CD4-positive, alpha-beta T cell (primary cell): ENCODE results near the gene LTBP2. TPM values are rescaled to one million over a fixed set of nuclear protein-coding genes. Genes with fewer than 3 reads are reported as not detected.
"Not testable (repeated sequence)": the region's sequence is repeated elsewhere in the genome, so short reads cannot be mapped to it uniquely, and the experiment has no call there.

Experiments used
- ATAC-seq: fragments of 200-7000 bp; cut with Tn5 transposase; one replicate; pipeline ENCODE4 v1.10.0; 2022; ENCODE audit warnings: mild to moderate bottlenecking; ENCODE audit not compliant: poor library complexity
- CTCF ChIA-PET: fragments of 350-600 bp; sonication (Branson Sonifier 250); formaldehyde crosslinking; loops from one replicate; lab custom pipeline; 2021; ENCODE audit warnings: antibody characterized with exemption, inconsistent platforms; lab: Charles Lee
- POLR2A ChIA-PET: fragments of 350-600 bp; sonication (Branson Sonifier 250); formaldehyde crosslinking; loops from one replicate; lab custom pipeline; 2021; ENCODE audit warnings: antibody characterized with exemption, inconsistent platforms; lab: Charles Lee
- DNase-seq, 14 experiments: peaks; one replicate each; pipeline ENCODE4 v3.0.0-alpha.2; 2013 to 2020; ENCODE audit warnings: mixed read lengths in 2 of 14
- H3K27ac ChIP-seq, 2 donors: one replicate each; pipeline versions ENCODE4 v1.5.1 to v1.7.0; 2013; ENCODE audit warnings: low read length in 2 of 2, low read depth in 1 of 2, mild to moderate bottlenecking in 1 of 2
- H3K27me3 ChIP-seq, 2 experiments: 1 replicate in 1 of 2; 2 replicates in 1 of 2; pipeline versions ENCODE4 v1.6.1 to v1.7.0; 2013; ENCODE audit warnings: low read length in 2 of 2, control low read depth in 1 of 2, mild to moderate bottlenecking in 1 of 2, moderate library complexity in 1 of 2; ENCODE audit not compliant: insufficient read depth in 2 of 2, control insufficient read depth in 1 of 2
- H3K36me3 ChIP-seq: one replicate; pipeline ENCODE4 v1.6.1; 2013; ENCODE audit warnings: low read length, control low read depth; ENCODE audit not compliant: insufficient read depth
- H3K4me1 ChIP-seq: one replicate; pipeline ENCODE4 v1.6.1; 2013; ENCODE audit warnings: low read length, control low read depth; ENCODE audit not compliant: insufficient read depth
- H3K4me3 ChIP-seq: one replicate; pipeline ENCODE4 v1.5.1; 2013; ENCODE audit warnings: mild to moderate bottlenecking, low read length, moderate library complexity
- H3K9me3 ChIP-seq, 2 experiments: 1 replicate in 1 of 2; 2 replicates in 1 of 2; pipeline versions ENCODE4 v1.6.1 to v1.7.0; 2013; ENCODE audit warnings: low read length in 2 of 2, mild to moderate bottlenecking in 2 of 2, control low read depth in 1 of 2, moderate library complexity in 1 of 2; ENCODE audit not compliant: control insufficient read depth in 1 of 2, insufficient read depth in 1 of 2
- H3K27ac Mint-ChIP-seq: one replicate; pipeline ENCODE4 v1.8.0; 2020; ENCODE audit warnings: mixed read lengths
- H3K27me3 Mint-ChIP-seq: one replicate; pipeline ENCODE4 v1.8.0; 2021; ENCODE audit warnings: mixed read lengths
- H3K36me3 Mint-ChIP-seq: one replicate; pipeline ENCODE4 v1.8.0; 2021; ENCODE audit warnings: low read depth, mixed read lengths
- H3K4me1 Mint-ChIP-seq: one replicate; pipeline ENCODE4 v1.8.0; 2021; ENCODE audit warnings: low read depth, mixed read lengths
- H3K4me3 Mint-ChIP-seq: one replicate; pipeline ENCODE4 v1.8.0; 2020; ENCODE audit warnings: mild to moderate bottlenecking, mixed read lengths
- H3K9me3 Mint-ChIP-seq: one replicate; pipeline ENCODE4 v1.8.0; 2020; ENCODE audit warnings: mixed read lengths
- CTCF ChIP-seq: fragments of 200-600 bp; IDR thresholded peaks from one replicate; pipeline ENCODE4 v1.8.0; 2022; ENCODE audit warnings: antibody characterized with exemption, mild to moderate bottlenecking
- intact Hi-C, 2 experiments: fragments of 100-400 bp; cut with DNase I in 1 of 2; cut with micrococcal nuclease in 1 of 2; formaldehyde crosslinking; loops; one replicate each; pipeline versions ENCODE4 v1.15.1 to v1.9.0; 2023 to 2025; cut with DNase I, micrococcal nuclease
- total RNA-seq, 174 experiments: library from RNA in 2 of 174; stranded (reverse) in 2 of 174; gene quantifications; one replicate each; pipeline ENCODE4 v1.2.3 and lab custom pipeline; 2021 to 2026

Gene LTBP2
- total RNA-seq, 2 experiments from 2014 or later: 0.45 to 0.47 TPM

DNA sequence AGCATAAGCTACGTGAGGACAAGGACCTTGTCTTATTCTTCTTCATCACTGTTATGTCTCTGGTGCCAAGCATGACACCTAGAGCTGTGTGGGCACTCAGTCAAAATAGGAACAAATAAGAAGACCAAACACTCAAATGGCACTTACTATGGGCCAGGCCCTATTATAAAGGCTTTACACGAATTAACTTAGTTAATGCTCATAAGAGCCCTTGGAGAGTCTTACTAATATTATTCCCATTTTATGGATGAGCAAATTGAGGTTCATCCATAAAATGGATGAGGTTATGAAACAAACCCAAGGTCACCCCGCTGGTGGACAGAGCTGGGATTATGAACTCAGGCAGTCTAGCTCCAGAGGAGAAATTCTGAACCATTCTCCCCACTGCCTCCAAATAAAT lies 70.8 kb downstream of the LTBP2 start:
- intact Hi-C loops: no loop called here
- Mint-ChIP-seq H3K36me3 (no peaks in the 10 kb centered on the region), H3K4me1 (no peaks in the 10 kb centered on the region), H3K9me3 (no peaks in the 10 kb centered on the region), H3K27me3 (no peaks in the 10 kb centered on the region), H3K27ac (no peak overlapping the region), H3K4me3 (no peak overlapping the region)
- no peak for TF ChIP-seq CTCF
- Histone ChIP-seq H3K9me3 (no peaks in the 10 kb centered on the region), H3K27ac (no peak overlapping the region), H3K27me3 (no peaks in the 10 kb centered on the region), H3K4me3 (no peak overlapping the region), H3K36me3 (no peaks in the 10 kb centered on the region), H3K4me1 (no peaks in the 10 kb centered on the region)
- ChIA-PET CTCF (no interaction called here), POLR2A (no interaction called here)
- ATAC-seq (no peak), DNase-seq (no peak)

- Histone ChIP-seq H3K27ac (no peak overlapping the region), H3K36me3 (no peaks in the 10 kb centered on the region), H3K27me3 (no peaks in the 10 kb centered on the region), H3K4me3 (no peak overlapping the region), H3K9me3 (no peaks in the 10 kb centered on the region), H3K4me1 (no peaks in the 10 kb centered on the region)
- CTCF ChIA-PET: no interaction called here
- intact Hi-C loops: no loop called here
- Mint-ChIP-seq H3K4me1 (no peaks in the 10 kb centered on the region), H3K9me3 (no peaks in the 10 kb centered on the region), H3K4me3 (no peak overlapping the region), H3K27ac (no peak overlapping the region), H3K36me3 (no peaks in the 10 kb centered on the region), H3K27me3 (no peaks in the 10 kb centered on the region)
- TF ChIP-seq CTCF: no peak
- POLR2A ChIA-PET: no interaction called here
- no peak for DNase-seq
- no peak for ATAC-seq
Observed at GRCh38 chr14:74539503-74539902, 72.5 kb downstream of the LTBP2 start.

DNA sequence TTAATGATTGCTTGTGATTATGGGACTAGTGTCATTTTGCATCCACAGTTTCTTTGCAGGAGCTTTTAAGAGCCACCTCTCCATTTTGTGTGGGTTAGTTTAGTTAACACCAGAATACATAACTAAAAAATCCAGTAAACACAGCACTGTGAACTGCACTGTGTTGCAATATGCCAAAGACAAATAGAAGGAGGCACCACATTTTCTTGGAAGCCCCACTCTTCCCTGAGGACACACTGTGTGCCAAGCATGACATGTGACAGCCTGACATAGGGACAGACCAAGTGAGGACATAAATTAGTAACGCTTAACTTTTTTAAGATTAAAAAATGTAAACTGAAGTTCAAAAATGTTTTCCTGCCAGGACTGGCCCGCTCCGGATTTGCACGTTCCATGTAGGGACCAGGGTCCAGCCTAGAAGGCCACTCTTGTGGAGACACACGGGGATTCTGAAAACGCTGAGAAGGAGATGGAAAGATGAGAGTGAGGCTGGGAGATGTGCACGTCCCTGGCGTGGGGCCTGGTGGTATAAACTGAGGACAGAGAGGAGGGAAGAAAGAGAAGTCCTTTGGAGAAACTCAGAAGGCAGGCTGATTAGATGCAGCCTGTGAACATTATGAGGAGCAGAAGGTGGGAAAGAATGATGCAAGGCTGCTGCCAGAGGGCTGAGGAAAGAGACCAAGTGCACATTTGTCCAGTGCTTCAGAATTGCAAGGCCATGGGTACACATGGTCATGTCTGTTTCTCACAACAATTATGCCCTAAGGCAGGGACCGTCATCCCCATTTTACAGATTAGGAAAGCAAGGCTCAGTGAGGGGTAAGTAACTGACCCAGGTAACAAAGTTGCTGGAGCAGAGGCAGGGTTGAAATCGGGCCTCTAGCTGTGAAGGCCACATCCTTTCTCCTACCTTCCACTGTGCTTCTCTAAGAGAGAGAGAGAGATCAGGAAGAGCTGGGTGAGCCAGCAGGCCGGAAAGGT lies 73.3 kb downstream of the LTBP2 start:
- no peak overlapping the region for H3K4me3 ChIP-seq
- H3K4me3 Mint-ChIP-seq: no peak overlapping the region
- DNase-seq (no peak), ATAC-seq (no peak)
- ChIA-PET POLR2A (no interaction called here), CTCF (no interaction called here)
- H3K36me3 Mint-ChIP-seq: no peaks in the 10 kb centered on the region
- H3K4me1 ChIP-seq: no peaks in the 10 kb centered on the region
- H3K27ac ChIP-seq: no peak overlapping the region
- intact Hi-C loops: no loop called here
- no peaks in the 10 kb centered on the region for H3K9me3 ChIP-seq
- no peaks in the 10 kb centered on the region for H3K27me3 ChIP-seq
- no peaks in the 10 kb centered on the region for H3K9me3 Mint-ChIP-seq
- H3K36me3 ChIP-seq: no peaks in the 10 kb centered on the region
- H3K27ac Mint-ChIP-seq: no peak overlapping the region
- TF ChIP-seq CTCF: no peak
- H3K27me3 Mint-ChIP-seq: no peaks in the 10 kb centered on the region
- H3K4me1 Mint-ChIP-seq: no peaks in the 10 kb centered on the region

GRCh38 chr14:74536336-74536735 lies 75.7 kb downstream of the LTBP2 start:
- H3K27ac ChIP-seq, H3K4me1 Mint-ChIP-seq, H3K36me3 Mint-ChIP-seq, H3K36me3 ChIP-seq, DNase-seq, H3K4me3 ChIP-seq, ATAC-seq, H3K4me3 Mint-ChIP-seq, intact Hi-C loops, H3K27me3 ChIP-seq, CTCF ChIA-PET, H3K9me3 Mint-ChIP-seq, H3K27ac Mint-ChIP-seq, POLR2A ChIA-PET, H3K27me3 Mint-ChIP-seq, H3K9me3 ChIP-seq, H3K4me1 ChIP-seq: not testable (repeated sequence)
